GM12878 (cell line): ENCODE results near the gene HNRNPH1. TPM values are rescaled to one million over a fixed set of nuclear protein-coding genes. Genes with fewer than 3 reads are reported as not detected.

Experiments
- ATAC-seq: fragments of 200-7000 bp; cut with Tn5 transposase; 3 replicates; pipeline ENCODE4 v1.9.1; 2020; ENCODE audit warnings: mild to moderate bottlenecking, moderate library complexity
- BruUV-seq: library from RNA; stranded (reverse); fragments of 400-500 nt; replicated peaks from 2 replicates; lab custom pipeline; 2021; lab: Mats Ljungman, UMichigan
- CTCF ChIA-PET: fragments of 300-600 bp; sonication (Branson Sonifier 250); formaldehyde crosslinking; extraction: SDS; loops from one replicate; lab custom pipeline; 2021; ENCODE audit warnings: inconsistent platforms; lab: Yijun Ruan, JAX
- POLR2A ChIA-PET: fragments of 350-600 bp; formaldehyde crosslinking; extraction: SDS; loops from one replicate; lab custom pipeline; 2021; ENCODE audit warnings: inconsistent platforms; lab: Charles Lee
- RAD21 ChIA-PET: fragments of 300-600 bp; sonication (Branson Sonifier 250); formaldehyde crosslinking; loops from one replicate; lab custom pipeline; 2023; ENCODE audit warnings: antibody characterized with exemption; ENCODE audit not compliant: unreplicated experiment; lab: Charles Lee
- SMC1A ChIA-PET: fragments of 300-600 bp; sonication (Branson Sonifier 250); formaldehyde crosslinking; loops from one replicate; lab custom pipeline; 2023; ENCODE audit not compliant: unreplicated experiment, uncharacterized antibody; lab: Charles Lee
- DNase-seq: peaks from one replicate; pipeline ENCODE4 v3.0.0-alpha.2; 2011; ENCODE audit warnings: low read depth, low spot score
- FAIRE-seq: peaks from 3 replicates; lab custom pipeline; 2011; peaks lifted over from hg19 to GRCh38; lab: Jason Lieb, UNC
- H2AFZ ChIP-seq: 2 replicates; pipeline ENCODE4 v1.6.0; 2011; ENCODE audit warnings: low read depth, low read length, control low read depth; ENCODE audit not compliant: control insufficient read depth
- H3K27ac ChIP-seq: 2 replicates; pipeline ENCODE4 v1.5.1; 2011; ENCODE audit warnings: control low read depth; ENCODE audit not compliant: control insufficient read depth, insufficient read depth
- H3K27me3 ChIP-seq, 2 experiments: replicated peaks in 1 of 2; 2 replicates each; pipeline versions ENCODE4 v1.6.0 to v1.6.1; 2011; ENCODE audit warnings: low read length in 1 of 2; ENCODE audit not compliant: control insufficient read depth in 2 of 2, insufficient read depth in 2 of 2
- H3K36me3 ChIP-seq, 2 experiments: 2 replicates each; pipeline ENCODE4 v1.5.1; 2011; ENCODE audit warnings: low read length in 1 of 2; ENCODE audit not compliant: control insufficient read depth in 2 of 2, insufficient read depth in 2 of 2
- H3K4me1 ChIP-seq: 2 replicates; pipeline ENCODE4 v1.6.1; 2011; ENCODE audit warnings: mild to moderate bottlenecking, low read length, moderate library complexity, mixed read lengths; ENCODE audit not compliant: control insufficient read depth, insufficient read depth
- H3K4me2 ChIP-seq: 2 replicates; pipeline ENCODE4 v1.6.0; 2011; ENCODE audit warnings: control low read depth; ENCODE audit not compliant: control insufficient read depth, insufficient read depth
- H3K4me3 ChIP-seq: fragments of 200-600 bp; sonication (generic); 2 replicates; pipeline ENCODE4 v1.5.1; 2016
- H3K79me2 ChIP-seq: 2 replicates; pipeline ENCODE4 v1.6.0; 2011; ENCODE audit warnings: low read length; ENCODE audit not compliant: control insufficient read depth, insufficient read depth
- H3K9ac ChIP-seq: 2 replicates; pipeline ENCODE4 v1.8.0; 2011; ENCODE audit warnings: low read length, control low read depth, mixed read lengths; ENCODE audit not compliant: control insufficient read depth, insufficient read depth
- H3K9me3 ChIP-seq: replicated peaks from 3 replicates; pipeline ENCODE4 v1.5.1; 2011; ENCODE audit warnings: mild to moderate bottlenecking, low read length; ENCODE audit not compliant: control insufficient read depth, insufficient read depth
- H4K20me1 ChIP-seq: 2 replicates; pipeline ENCODE4 v1.6.0; 2011; ENCODE audit not compliant: control insufficient read depth, insufficient read depth
- CREM ChIP-seq: IDR thresholded peaks from 2 replicates; pipeline ENCODE4 v1.6.1; 2014; ENCODE audit warnings: antibody characterized with exemption, low read depth
- FOS ChIP-seq: IDR thresholded peaks from 3 replicates; pipeline ENCODE4 v1.6.1; 2011; ENCODE audit warnings: borderline replicate concordance; ENCODE audit not compliant: insufficient read length; ENCODE audit errors: extremely low read depth
- NFYA ChIP-seq: IDR thresholded peaks from 2 replicates; pipeline ENCODE4 v1.6.1; 2011; ENCODE audit warnings: low read depth, mild to moderate bottlenecking, low read length, improper control_type of control experiment, borderline replicate concordance
- POU2F2 ChIP-seq: IDR thresholded peaks from 3 replicates; pipeline ENCODE4 v1.6.1; 2011; ENCODE audit warnings: low read depth, mild to moderate bottlenecking, low read length, borderline replicate concordance
- RUNX3 ChIP-seq: IDR thresholded peaks from 2 replicates; pipeline ENCODE4 v1.6.1; 2012; ENCODE audit warnings: low read length, inconsistent platforms
- SUPT20H ChIP-seq: IDR thresholded peaks from 2 replicates; pipeline ENCODE4 v1.6.1; 2011; ENCODE audit warnings: low read depth, mild to moderate bottlenecking, low read length, moderate library complexity, borderline replicate concordance; ENCODE audit not compliant: control insufficient read depth
- WGBS: methylation state at CpG from one replicate; pipeline ENCODE4 v1.1.6; 2016; ENCODE audit warnings: low lambda C conversion rate; ENCODE audit not compliant: insufficient replicate concordance, insufficient coverage; ENCODE audit errors: missing lambda C conversion rate; 5-methylcytosine and 5-hydroxymethylcytosine counted together
- in situ Hi-C: fragments of 300-500 bp; cut with MboI; formaldehyde crosslinking; loops from 9 replicates; pipeline ENCODE4 v1.14.3; 2018; ENCODE audit warnings: mixed read lengths
- intact Hi-C: fragments of 100-400 bp; cut with micrococcal nuclease; formaldehyde crosslinking; loops from one replicate; pipeline ENCODE4 v1.14.2; 2022; ENCODE audit not compliant: unreplicated experiment
- polyA plus RNA-seq, 11 experiments: library from polyadenylated mRNA; depleted of rRNA in 4 of 11; unstranded in 6 of 11; stranded (reverse) in 5 of 11; fragments of >200 nt; fragmentation: Nextera tagmentation in 4 of 11; fragmentation: Illumina TruSeq in 1 of 11; extraction: Ambion mirVana in 4 of 11; extraction: Trizol in 1 of 11; gene quantifications; 1 replicate in 1 of 11; 2 replicates in 10 of 11; pipeline versions ENCODE4 v1.2.1 to v1.2.3, GENCODE V29; 2011 to 2016; ENCODE audit warnings: inconsistent platforms in 2 of 11, missing spikeins in 2 of 11, low read depth in 1 of 11
- total RNA-seq, 4 experiments: library from RNA; depleted of rRNA in 3 of 4; stranded (reverse); fragments of >200 nt in 3 of 4; fragmentation: Illumina TruSeq in 1 of 4; extraction: Trizol in 1 of 4; gene quantifications; 2 replicates each; pipeline versions ENCODE4 v1.2.1 to v1.2.3, GENCODE V29; 2013 to 2021

Gene HNRNPH1
- total and polyA plus RNA-seq, 10 of the 15 experiments (the other 5 are each of a cell fraction or from before 2014, with no cell fraction given) = 184 to 780 (median 690) TPM

GRCh38 chr5:179572386-179572785 is 51.1 kb downstream of the HNRNPH1 start:
- TF ChIP-seq SUPT20H (no peak), NFYA (no peak), RUNX3 (no peak), FOS (no peak)
- TF ChIP-seq, all 136 proteins: peak for 0
- Histone ChIP-seq H3K36me3 (peaks cover 8 to 15% of the 10 kb centered on the region in 2 experiments), H3K4me2 (no peak overlapping the region), H3K27me3 (no peaks in the 10 kb centered on the region), H3K4me3 (no peak overlapping the region), H3K9ac (no peak overlapping the region), H3K79me2 (no peaks in the 10 kb centered on the region), H4K20me1 (no peaks in the 10 kb centered on the region), H3K27ac (no peak overlapping the region), H2AFZ (no peak overlapping the region), H3K4me1 (no peaks in the 10 kb centered on the region), H3K9me3 (no peaks in the 10 kb centered on the region)
- FAIRE-seq = no peak
- in situ Hi-C loops (no loop called here), intact Hi-C loops (no loop called here)
- ChIA-PET CTCF (no interaction called here), SMC1A (no interaction called here), RAD21 (no interaction called here), POLR2A (interaction anchor here (0.6 kb wide), 1 partner anchor 36 kb away, joined by 5 read pairs; no protein-coding TSS in a partner anchor)
- no peak for DNase-seq
- WGBS = 100% methylated on average over 8 of the region's 8 CpGs
- ATAC-seq = no peak
- no TSS peak for BruUV-seq

- CTCF ChIA-PET = no interaction called here
- no peaks in the 10 kb centered on the region for H3K9me3 ChIP-seq
- no peaks in the 10 kb centered on the region for H4K20me1 ChIP-seq
- H3K4me2 ChIP-seq = no peak overlapping the region
- no peak overlapping the region for H3K9ac ChIP-seq
- H3K4me3 ChIP-seq = no peak overlapping the region
- no peaks in the 10 kb centered on the region for H3K27me3 ChIP-seq
- TF ChIP-seq CREM (no peak), POU2F2 (no peak)
- H3K36me3 ChIP-seq = peaks cover 8 to 13% of the 10 kb centered on the region in 2 experiments
- H3K27ac ChIP-seq = no peak overlapping the region
- RAD21 ChIA-PET = no interaction called here
- H3K79me2 ChIP-seq = no peaks in the 10 kb centered on the region
- H3K4me1 ChIP-seq = no peaks in the 10 kb centered on the region
- BruUV-seq = no TSS peak
- in situ Hi-C loops (no loop called here), intact Hi-C loops (no loop called here)
- SMC1A ChIA-PET = no interaction called here
- H2AFZ ChIP-seq = no peak overlapping the region
- FAIRE-seq = no peak
- no peak for ATAC-seq
- POLR2A ChIA-PET = no interaction called here
- DNase-seq = no peak
- WGBS = 84% methylated on average over 7 of the region's 7 CpGs
These were observed 54.8 kb downstream of the HNRNPH1 start for GRCh38 chr5:179568721-179569120.
